Measurements from ENCODE around the gene INTS15.

The INTS15 gene

DNA sequence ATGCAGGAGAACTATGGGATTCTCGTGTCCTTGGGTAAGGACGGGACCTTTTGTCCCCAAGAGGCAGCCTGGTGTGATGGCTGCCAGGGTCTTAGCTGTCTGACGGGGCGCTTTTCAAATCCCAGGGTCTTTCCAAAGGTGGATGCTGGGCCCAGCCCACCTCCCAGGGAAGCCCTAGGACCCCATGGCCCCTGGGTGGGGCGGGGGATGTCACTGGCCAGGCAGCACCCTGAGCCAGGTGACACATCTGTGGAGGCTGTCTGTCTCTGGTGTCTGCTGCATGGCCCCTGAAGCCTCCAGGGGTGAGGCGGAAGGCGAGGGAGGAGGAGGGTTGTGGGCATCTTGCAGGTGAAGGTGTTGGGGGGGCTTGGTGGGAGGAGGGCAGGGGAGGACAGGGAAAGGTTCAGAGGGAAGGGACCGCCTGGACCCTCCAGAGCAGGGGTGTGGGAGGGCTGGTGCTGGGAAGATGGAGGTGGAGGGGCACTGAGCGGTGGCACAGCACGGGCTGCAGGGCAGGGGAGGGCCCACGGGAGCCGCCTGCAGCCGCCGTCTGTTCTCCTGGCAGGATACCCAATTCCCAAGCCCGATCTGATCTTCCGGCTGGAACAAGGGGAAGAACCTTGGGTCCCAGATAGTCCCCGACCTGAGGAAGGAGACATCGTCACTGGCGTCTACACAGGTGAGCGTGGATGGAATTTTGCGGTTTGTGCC, 54.2 kb downstream of the INTS15 start:
- no peak for DNase-seq

DNA sequence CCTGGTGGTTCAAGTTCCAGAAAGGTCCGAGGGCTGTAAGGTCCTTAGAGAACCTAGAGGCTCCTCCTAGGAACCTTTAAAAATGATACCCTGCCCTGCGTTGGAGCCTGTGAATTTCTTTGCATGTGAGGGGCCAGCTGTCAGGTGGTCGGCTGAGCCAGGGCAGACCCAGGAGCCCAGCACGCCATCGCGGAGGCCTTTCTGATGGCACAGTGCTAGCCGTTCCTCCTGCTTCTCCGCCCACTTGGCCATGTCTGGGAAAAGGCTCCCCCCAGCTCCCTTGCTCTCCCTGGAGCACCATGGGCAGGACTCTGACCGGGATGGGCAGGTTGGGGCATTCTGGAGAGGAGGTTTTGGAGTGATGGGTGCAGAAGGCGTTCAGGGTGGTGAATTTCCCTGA, 54.9 kb downstream of the INTS15 start:
- DNase-seq = no peak

- DNase-seq = no peak
These were observed 56.6 kb downstream of the INTS15 start for GRCh38 chr7:6646465-6646864.

DNA sequence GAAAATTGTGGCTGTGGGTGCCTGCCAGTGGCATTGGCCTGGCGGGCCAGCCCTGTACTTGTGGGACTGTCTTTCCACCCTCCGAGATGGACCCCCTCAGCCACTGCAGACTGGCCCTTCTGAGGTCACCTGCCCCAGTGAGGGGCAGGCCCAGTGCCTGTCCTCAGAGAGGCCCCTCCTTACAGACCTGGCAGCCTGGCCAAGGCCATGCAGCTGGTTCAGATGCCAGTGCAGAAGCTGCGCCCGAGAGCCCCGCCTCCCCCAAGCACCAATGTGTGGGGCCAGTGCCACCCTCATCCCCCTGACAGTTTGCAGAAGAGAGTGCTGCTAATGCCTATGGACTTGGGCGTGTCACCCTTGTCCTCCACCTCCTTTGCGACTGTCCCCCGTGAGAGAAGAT, 57.3 kb downstream of the INTS15 start:
- no peak for DNase-seq

DNA sequence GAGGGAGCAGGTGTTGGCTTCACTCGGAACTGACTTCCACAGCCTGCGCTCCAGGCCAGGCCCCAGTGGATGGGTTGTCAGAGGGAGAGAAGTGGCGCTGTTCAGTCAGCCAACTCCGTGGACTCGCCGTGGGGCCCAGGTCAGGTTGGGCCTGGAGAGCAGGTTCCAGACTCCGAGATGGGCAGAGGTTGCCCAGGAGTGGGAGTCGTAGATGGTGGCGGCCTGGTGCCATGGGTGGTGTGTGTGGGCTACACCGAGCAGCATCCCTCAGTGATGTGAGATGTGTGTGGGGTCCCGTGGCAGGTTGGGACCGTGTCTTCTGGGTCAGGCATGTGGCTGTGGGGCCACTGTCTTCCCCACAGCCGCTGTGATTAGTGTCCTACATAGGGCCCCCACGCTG, 57.7 kb downstream of the INTS15 start:
- no peak for DNase-seq

DNA sequence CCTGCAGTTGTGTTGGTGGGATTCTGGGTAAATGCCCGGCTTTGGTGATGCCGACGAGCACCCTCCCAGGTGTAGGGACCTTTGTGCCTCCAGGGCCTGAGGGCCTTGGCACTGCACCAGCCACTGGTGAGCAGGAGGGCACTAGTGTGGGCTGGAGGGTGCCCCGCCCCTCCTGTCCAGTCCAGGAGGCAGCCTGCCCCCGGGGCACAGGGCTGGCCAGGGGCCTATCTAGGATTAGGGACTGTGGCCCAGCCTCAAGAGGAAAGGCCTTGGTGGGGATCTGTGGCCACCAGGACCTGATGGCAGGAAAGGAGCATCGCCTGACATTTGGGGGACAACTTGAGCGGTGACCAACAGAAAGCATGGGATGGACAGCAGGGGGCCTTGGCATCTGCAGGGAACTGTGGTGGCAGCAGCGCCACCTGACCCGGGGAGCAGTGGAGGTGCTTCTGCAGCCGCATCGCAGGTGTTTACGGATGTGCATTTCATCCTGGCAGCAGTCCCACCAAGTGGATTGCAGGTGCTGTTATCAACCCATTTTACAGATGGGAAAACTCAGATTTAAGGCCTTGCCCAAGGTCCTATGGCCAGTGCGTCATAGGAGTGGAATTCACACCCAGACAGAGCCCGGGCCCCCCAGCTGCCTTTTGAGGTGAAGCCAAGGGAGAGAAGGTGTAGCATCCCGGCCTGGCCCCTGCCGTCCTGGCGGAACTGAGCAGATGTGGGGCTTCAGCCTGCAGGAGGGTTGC, 58.4 kb downstream of the INTS15 start:
- no peak for DNase-seq

GRCh38 chr7:6648815-6649104, 58.9 kb downstream of the INTS15 start:
- no peak for DNase-seq

- no peak for DNase-seq
These were observed 59.6 kb downstream of the INTS15 start for GRCh38 chr7:6649241-6649961.

- DNase-seq = no peak
These were observed 60.3 kb downstream of the INTS15 start for GRCh38 chr7:6650086-6650485.

DNA sequence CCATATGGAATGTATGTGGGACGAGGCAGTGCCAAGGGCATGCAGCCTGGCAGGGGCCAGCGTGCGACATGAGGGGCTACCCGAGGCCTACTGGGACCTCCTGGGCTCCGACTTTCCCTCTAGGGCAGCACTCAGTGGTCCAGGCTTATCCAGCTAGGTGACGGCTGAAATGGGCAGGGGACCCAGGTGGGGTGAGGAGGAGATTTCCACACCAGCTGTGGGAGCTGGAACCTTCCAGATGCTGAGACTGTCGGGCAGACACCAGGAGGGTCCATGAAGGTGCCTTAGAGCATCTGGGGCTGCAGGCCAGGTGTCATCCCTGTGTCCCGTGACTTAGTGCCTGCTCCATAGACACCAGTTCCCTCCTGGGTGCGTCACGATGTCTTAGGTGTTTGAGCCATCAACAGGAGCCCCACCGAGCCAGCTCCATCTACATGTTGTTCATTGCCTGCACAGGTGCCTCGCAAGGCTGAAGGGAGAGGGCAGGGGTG, 60.7 kb downstream of the INTS15 start:
- no peak for DNase-seq

DNA sequence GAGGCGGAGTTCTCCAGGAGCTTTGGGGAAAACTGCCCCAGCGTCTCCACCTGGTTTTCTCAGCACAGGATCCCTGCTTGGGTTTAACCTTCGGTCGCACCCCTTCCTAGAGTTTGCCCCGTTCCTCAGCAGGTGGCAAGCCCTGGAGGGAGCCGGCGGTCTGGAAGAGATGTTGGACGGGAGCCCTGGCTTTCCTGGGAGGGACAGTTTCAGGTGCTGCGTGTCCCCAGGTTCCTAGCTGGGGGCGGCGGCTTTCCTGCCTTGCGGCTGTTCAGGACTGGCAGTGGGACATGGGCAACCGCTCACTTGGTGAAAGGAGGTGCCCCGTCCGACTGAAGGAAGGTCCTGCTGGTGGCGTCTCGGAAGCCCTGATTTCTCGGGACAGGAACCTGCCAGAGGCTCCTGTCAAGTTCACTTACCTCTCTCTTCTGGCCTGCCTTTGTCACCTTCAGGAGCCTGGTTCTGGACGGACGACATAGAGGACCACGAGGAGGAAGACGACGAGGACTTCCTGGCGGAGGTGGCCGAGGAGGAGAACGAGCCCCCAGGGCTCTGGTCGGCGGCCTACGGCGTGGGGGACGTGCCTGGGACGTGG, 62.1 kb downstream of the INTS15 start:
- DNase-seq = no peak

- no peak for DNase-seq
These were observed 62.7 kb downstream of the INTS15 start for GRCh38 chr7:6652446-6653011.

GRCh38 chr7:6653071-6654003, 63.5 kb downstream of the INTS15 start:
- no peak for DNase-seq

DNA sequence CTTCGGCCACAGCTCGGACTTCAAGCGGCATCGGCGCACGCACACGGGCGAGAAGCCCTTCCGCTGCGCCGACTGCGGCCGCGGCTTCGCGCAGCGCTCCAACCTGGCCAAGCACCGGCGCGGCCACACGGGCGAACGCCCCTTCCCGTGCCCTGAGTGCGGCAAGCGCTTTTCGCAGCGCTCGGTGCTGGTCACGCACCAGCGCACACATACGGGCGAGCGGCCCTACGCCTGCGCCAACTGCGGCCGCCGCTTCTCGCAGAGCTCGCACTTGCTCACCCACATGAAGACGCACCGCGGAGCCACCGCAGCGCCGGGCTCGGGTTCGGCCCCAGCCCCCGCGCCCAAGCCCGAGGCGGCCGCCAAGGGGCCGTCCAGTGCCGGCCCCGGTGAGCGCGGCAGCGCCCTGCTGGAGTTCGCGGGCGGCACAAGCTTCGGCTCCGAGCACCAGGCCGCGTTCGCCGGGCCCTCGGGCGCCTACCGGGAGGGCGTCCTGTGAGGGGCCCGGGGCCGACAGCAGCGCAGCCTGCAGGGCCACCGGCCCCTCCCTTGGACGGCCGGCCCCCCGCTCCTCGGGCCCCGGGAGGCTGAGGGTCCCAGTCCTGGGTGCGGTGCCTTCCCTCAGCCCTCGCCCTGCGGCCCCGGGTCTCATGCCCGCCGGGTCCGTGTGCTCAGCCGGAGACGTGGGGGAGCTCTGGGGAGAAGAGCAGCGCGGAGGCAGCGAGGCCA, 64.5 kb downstream of the INTS15 start:
- no peak for DNase-seq

GRCh38 chr7:6654842-6655610, 65.2 kb downstream of the INTS15 start:
- DNase-seq = no peak

DNA sequence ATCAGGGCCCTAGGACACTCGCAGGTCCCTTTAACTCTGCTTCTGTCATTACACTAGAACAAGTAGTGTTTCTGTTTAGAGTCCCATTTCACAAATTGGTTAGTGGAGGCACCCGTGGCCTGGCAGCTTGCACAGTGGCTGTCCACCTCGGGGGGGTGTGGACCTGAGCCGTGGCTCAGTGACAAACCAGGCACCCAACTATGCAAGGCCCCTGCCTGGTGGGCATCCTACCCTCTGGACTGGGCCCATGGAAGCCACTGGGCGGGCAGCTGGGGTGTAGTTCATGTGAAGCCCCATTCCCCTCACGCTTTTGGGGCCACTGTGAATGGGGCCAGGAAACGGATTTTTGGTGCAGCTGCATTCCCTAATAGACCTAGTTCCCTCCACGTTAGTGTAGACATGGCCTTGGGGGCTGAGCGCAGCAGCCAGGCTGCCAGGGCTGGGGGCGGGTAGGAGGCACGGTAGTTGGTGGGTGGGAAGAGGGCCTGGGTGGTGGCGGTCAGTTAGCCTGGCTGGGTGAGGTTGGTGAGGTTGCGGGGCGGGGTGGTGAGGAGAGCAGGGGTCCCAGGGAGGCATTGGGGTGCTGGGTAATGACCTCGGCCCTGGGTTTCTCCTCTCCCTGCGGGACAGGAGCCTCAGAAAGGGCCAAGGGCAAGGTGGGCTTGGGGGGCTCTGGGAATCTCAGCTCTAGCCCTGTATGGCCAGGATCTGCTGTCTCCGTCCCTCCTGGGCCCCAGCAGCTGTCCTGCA, 66.0 kb downstream of the INTS15 start:
- no peak for DNase-seq

DNA sequence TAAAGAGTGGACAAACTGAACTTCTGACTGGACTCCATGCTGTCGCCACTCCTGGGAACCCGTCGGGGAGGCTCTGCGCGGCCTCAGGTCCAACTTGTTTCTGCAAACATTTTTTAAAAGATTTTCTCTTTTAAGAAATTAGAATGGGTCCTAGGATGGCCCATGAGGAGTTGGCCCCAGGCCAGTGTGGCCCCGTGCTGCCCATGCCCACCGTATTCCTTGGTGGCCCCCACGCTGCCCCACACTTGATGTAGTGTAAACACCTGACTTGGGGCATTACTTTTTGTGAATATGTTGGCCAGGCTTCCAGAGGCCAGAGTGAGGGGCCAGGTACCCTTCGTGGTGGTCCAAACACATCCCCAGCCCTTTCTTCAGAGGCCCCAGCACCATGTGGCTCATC, 66.6 kb downstream of the INTS15 start:
- DNase-seq = no peak

Measured in NCI-H526 treated with DMSO at 0.1 percent for 48 hours (cell line).